Daoy (cell line): ENCODE results near the gene ERC2. TPM values are rescaled to one million over a fixed set of nuclear protein-coding genes. Genes with fewer than 3 reads are reported as not detected.

Experiments used
- DNase-seq: peaks from one replicate; pipeline ENCODE4 v3.0.0-alpha.2; 2015; ENCODE audit warnings: low read depth
- total RNA-seq: library from RNA; depleted of rRNA; stranded (reverse); fragments of >200 nt; shearing (Covaris generic); gene quantifications from 2 replicates; pipeline ENCODE4 v1.2.3, GENCODE V29; 2014

ERC2 gene
- total RNA-seq, 1 experiment from 2014 or later: 1.7 TPM

GRCh38 chr3:55494976-55495375, 973.3 kb downstream of the ERC2 start:
- DNase-seq: no peak

GRCh38 chr3:55492976-55493375, 975.3 kb downstream of the ERC2 start:
- no peak for DNase-seq

- peak; percentile 77 for DNase-seq
Measured at GRCh38 chr3:55491296-55491816, 976.9 kb downstream of the ERC2 start.

DNA sequence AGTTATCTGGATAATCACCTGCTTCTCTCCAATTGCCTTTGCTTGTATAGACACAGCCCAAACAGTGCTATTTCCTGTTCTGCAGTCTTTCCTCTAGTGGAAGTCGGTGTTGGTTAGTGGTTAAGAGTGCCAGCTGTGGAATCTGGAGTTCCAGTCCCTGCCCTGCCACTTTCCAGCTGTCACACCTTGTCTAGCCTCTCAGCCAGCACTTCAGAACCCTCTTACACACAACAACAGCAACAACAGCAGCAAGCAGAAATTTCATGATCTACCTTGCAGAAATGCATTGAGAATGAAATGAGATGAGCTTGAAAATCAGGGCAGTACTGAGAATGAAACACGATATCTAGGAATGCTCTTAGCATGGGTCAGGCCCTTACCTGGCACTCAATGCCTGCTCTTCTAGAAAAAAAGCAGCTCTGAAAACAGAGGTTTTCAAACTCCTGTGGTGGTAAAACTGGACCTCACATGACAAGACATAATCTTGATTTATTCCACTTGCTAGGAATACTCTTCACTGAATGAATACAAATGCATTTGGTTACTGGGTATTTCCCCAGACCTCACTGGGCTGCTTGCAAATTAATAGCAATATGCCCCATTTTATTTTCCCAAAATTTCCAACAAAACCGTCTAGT, 977.9 kb downstream of the ERC2 start:
- DNase-seq: no peak

DNA sequence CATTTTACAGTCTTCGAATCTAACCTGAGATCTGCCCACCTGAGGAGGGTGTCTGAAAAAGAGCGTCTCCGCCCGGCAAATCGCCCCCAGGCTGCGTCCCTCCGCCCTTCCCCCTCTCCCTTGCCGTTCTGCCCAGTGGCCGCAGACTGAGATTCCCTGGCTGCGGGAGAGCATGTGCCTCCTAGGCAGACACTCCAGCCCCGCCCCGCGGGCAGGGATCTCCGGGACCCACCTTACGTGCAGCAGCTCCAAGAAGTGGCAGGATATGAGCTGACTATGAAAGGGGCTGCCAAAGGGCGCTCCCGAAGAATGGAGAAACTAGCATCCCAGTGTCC, 978.5 kb downstream of the ERC2 start:
- DNase-seq: peak; percentile 44

- DNase-seq: peak; percentile 82
Measured at GRCh38 chr3:55488398-55489055, 979.7 kb downstream of the ERC2 start.

GRCh38 chr3:55487381-55488241, 980.7 kb downstream of the ERC2 start:
- DNase-seq: peak; percentile 70

- peak; percentile 74 for DNase-seq
Measured at GRCh38 chr3:55486857-55487380, 981.3 kb downstream of the ERC2 start, which contains the start of gene WNT5A. Gene WNT5A (minus strand): TSS chr3:55487306. CDS start chr3:55486985, 321 bp downstream.

DNA sequence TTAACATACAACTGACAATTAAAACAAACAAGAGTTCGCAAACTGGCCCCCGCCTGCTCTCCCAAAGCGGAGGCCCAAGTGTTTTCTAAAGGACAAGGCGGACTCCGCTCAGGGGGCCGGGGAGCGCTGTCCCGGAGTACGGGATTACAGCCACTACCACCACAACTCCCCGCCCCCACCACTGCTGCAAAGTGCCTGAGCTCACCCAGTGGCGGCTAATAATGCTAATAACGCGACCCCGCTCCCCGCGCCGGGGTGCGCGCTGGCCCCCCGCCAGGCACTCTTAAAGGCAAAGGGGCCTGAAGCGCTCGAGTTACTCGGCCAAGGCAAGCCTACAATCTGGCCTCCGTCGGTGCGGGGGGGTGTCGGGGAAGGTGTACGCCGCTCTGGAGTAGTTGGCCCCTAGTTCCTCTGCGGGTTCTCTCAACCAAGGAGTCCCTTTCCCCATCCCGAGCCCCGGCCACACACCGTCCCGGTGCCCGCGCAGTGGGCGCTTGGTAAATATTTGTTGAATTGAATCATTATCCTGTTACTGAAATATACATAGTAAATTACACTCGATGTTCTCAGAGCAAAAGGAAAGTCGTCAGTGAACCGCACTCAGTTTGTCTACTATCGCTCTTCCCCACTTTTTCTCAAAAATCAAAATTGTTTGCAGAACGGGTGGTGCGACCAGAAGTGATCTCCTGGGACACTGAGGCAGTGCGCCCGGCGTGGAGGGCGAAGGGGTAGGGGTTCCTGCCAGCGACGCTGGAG, 982.0 kb downstream of the ERC2 start:
- peak; percentile 69 for DNase-seq

GRCh38 chr3:55484801-55485791, 983.2 kb downstream of the ERC2 start:
- peak; percentile 88 for DNase-seq

GRCh38 chr3:55484191-55484689, 984.0 kb downstream of the ERC2 start:
- DNase-seq: no peak

DNA sequence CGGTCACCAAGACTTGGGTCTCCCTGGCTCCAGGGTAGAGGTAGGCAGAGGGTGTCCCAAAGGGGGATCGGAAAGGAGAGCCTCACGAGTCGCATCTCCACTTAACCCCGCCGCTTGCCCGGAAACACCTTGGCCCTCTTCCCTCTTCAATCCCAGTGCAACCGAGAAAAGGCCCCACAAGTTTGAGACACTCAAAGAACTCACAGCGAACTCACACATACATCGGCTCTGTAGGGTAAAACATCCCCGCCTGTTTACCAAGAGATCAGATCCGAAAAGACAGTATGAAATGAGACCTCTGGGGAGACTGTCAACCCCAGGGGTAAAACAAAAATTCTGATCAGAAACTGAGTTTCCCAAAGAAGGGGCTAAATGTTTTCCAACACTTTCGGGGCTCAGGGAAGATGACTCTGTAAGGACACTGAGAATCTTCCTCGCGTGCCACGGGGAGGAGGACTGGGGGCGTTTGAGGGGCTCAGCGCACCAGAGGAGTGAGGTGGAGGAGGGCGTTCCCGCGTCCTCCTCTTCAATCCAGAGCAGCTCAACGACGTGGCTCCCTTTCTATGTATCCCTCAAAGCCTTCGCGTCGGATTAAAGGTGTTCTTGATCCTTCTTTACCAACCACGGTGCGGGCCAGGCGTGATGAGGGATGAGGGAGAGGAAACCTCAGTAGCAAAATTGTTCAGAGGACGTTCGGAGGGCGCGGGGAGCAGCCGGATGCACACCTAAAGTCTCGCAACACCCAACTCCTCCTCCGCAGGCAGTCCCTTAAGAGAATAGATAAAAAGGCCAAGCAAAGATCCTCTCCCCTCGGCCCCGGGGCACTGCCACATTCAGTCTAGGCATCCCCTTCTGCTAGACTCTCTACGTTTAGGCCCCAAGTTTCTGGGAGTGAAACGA, 984.8 kb downstream of the ERC2 start:
- no peak for DNase-seq

DNA sequence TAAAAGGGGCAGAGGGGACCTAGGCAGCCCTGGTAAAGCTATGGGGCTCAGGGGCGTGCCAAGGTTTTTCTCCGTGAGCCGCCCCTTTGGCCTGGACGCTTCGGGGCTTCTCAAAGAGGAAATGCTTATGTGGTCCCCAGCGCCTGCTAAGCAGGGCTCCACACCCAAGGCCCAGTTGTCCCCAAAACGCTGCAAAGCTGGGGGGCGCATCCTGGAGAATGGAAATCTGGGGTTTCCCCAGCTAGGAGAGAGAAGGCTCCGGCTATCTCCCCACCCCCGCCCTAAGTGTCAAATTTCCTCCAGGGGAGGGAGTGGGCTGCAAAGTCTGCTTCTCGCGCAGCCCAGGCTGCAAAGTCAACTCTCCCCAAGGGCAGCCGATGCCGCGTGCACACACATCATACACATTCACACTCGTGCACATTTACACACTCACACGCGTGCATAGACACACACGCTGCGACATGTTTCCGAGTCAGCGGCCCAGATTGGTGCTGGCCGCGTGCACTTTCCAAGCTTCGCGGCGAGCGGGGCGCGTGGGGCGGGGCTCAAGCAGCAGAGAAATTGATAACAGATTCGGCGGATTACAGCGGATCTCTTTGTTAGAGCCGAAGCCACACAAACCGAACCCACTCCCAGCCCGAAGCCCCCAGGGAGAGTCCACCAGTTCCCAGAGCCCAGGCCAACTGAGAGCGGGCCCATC, 985.6 kb downstream of the ERC2 start:
- no peak for DNase-seq

DNA sequence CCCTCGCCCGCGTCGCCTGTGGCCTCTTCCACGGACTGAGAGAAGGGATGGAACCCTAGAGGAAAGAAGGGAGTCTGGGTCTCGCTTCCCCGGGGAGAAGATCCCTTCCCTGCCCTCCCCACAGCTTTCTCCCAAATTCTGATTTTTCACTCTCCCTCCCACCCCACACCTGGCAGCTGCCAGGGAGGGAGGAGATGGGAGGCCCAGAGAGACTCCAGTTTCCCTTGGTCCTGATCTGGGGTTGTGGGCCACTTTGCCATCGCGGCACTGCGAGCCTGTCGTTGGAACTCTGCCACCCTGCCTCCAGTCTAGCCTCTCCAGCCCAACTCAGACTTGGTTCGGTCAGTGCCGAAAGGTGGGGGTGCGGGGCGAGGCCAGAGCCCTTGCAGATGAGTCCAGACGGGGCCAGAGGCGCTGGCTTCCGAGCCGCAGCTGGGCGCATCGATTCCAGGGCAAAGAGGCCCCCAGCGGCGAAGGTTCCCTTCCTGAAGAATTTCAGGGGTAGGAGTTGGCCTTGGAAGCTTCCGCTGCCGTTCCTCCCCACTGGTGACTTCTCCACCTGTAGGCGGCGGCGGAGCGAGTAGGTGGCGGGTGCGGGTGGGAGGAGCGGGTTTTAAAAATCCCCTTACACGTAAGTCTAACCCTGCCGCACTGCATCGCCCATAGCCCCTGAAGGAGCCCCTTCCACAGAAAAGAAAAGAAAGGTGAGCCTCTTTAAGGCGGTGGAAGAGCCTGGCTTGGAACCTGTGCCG, 986.3 kb downstream of the ERC2 start:
- peak; percentile 71 for DNase-seq

DNA sequence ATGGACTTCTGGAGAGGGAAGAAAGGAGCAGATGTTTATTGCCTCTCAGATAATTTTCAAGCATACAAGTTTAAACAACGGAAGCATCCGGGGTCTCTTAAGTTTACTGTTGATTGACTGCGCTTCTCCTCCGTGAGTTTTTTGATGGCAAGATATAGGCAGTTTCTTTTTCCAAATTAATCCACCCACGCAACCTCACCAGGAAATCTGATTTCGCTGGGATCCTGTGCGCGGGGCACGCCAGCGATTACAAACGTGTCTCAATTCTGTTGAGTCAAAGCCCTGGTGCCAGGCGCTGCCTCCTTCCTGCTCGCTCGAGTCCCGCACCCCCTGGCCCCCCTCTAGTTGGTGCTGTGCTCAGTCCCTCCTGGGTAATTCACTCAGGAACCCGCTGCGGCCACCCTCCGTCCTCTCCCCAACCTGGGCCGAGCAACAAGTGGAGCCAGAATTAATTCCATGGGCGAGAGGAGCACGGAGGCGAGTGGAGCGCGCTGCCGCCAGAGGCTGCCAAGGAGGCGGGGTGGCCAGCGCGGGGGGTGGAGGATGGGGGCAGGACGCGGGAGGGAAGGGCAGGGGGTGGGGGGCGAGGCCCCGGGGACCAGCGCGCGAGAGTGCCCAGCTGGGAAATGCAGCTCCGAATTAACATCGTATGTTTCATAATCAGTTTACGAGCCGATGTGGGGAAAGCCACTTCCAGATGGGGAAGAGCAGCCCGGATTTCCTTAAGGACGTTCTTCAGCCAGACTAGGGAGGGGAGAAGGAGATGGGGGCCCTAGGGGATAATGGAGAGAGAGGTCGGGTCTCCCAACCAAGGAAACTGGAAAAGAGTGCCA, 987.1 kb downstream of the ERC2 start:
- DNase-seq: peak; percentile 75
